RWPE2 (cell line): ENCODE results near the gene NTSR2.

Experiments used
- ATAC-seq: fragments of 200-7000 bp; cut with Tn5 transposase; 3 replicates; pipeline ENCODE4 v1.9.1; 2021; ENCODE audit warnings: low read depth
- DNase-seq: peaks from one replicate; pipeline ENCODE4 v3.0.0-alpha.2; 2020; ENCODE audit warnings: low spot score
- H3K27ac ChIP-seq: fragments of 450-650 bp; 2 replicates; pipeline ENCODE4 v1.5.1; 2017; ENCODE audit warnings: mild to moderate bottlenecking; ENCODE audit not compliant: poor library complexity, severe bottlenecking
- H3K27me3 ChIP-seq: fragments of 250-450 bp; sonication (Bioruptor Pico); 2 replicates; pipeline ENCODE4 v1.5.1; 2021; ENCODE audit warnings: mild to moderate bottlenecking, moderate library complexity; ENCODE audit not compliant: insufficient read depth, poor library complexity, severe bottlenecking
- H3K36me3 ChIP-seq: fragments of 250-450 bp; sonication (Bioruptor Pico); 2 replicates; pipeline ENCODE4 v1.5.1; 2020; ENCODE audit warnings: low read depth, mild to moderate bottlenecking, moderate library complexity
- H3K4me1 ChIP-seq: fragments of 250-450 bp; sonication (Bioruptor Pico); 2 replicates; pipeline ENCODE4 v1.5.1; 2021; ENCODE audit warnings: mild to moderate bottlenecking, moderate library complexity; ENCODE audit not compliant: insufficient read depth, poor library complexity, severe bottlenecking
- H3K4me3 ChIP-seq: fragments of 250-450 bp; sonication (Bioruptor Pico); 2 replicates; pipeline ENCODE4 v1.5.1; 2021; ENCODE audit warnings: mild to moderate bottlenecking, moderate library complexity; ENCODE audit not compliant: severe bottlenecking
- H3K9me3 ChIP-seq: fragments of 250-450 bp; sonication (Bioruptor Pico); 2 replicates; pipeline ENCODE4 v1.5.1; 2021; ENCODE audit warnings: mild to moderate bottlenecking, moderate library complexity; ENCODE audit not compliant: severe bottlenecking
- TF ChIP-seq, protein P1 (sequence below): fragments of 450-650 bp; IDR thresholded peaks from one replicate; pipeline ENCODE4 v1.5.1; 2017; ENCODE audit warnings: mild to moderate bottlenecking, moderate library complexity; ENCODE audit not compliant: poor library complexity, severe bottlenecking

Gene NTSR2

DNA sequence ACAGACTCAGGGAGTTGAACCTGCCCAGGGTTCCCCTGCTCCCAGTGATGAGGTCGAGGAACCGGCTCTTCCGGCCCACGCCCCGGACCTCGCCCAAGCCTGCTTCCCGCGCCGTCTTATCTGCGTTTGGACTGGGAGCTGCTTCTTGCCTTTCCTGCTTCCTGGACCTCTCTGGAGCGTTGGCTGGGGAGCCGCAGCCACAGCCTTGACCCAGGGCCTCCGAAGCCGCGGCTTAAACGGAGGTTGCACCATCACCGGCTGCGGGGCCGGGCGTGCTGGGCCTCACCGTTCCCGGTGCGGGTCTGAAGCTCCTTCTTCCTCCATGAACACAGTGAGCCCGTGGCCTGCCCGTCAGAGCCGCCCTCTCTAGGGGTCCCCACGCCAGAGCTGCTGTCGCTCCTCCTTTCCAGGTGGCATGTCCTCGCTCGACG, 13.3 kb downstream of the NTSR2 start:
- Histone ChIP-seq H3K4me1 (no peaks in the 10 kb centered on the region), H3K27me3 (peaks cover 16% of the 10 kb centered on the region), H3K27ac (no peak overlapping the region), H3K4me3 (no peak overlapping the region), H3K36me3 (no peaks in the 10 kb centered on the region), H3K9me3 (no peaks in the 10 kb centered on the region)
- TF ChIP-seq, protein P1, sequence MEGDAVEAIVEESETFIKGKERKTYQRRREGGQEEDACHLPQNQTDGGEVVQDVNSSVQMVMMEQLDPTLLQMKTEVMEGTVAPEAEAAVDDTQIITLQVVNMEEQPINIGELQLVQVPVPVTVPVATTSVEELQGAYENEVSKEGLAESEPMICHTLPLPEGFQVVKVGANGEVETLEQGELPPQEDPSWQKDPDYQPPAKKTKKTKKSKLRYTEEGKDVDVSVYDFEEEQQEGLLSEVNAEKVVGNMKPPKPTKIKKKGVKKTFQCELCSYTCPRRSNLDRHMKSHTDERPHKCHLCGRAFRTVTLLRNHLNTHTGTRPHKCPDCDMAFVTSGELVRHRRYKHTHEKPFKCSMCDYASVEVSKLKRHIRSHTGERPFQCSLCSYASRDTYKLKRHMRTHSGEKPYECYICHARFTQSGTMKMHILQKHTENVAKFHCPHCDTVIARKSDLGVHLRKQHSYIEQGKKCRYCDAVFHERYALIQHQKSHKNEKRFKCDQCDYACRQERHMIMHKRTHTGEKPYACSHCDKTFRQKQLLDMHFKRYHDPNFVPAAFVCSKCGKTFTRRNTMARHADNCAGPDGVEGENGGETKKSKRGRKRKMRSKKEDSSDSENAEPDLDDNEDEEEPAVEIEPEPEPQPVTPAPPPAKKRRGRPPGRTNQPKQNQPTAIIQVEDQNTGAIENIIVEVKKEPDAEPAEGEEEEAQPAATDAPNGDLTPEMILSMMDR = no peak
- ATAC-seq = no peak; the same call in 2 of the 3 replicates
- DNase-seq = no peak

DNA sequence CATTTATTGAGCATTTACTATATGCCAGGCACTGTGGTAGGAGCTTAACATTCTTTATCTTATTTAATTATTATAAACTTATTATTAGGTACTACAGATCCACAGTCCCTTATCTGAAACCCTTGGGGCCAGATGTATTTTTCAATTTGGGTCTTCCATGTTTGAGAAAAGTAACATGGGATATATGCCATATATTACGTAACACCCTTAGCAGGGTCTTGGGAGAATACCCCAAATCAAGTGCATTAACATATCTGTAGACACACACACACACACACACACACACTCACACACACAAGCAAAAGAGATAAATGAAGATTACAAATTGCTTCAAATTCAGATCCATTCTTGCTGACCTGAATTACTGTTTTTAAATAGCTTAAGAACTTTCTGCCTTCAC, 13.7 kb downstream of the NTSR2 start:
- no peak for ATAC-seq
- no peak for DNase-seq
- Histone ChIP-seq H3K36me3 (no peaks in the 10 kb centered on the region), H3K4me1 (no peaks in the 10 kb centered on the region), H3K9me3 (no peaks in the 10 kb centered on the region), H3K27ac (no peak overlapping the region), H3K27me3 (peaks cover 15% of the 10 kb centered on the region), H3K4me3 (no peak overlapping the region)
- TF ChIP-seq, protein P1 = no peak

DNA sequence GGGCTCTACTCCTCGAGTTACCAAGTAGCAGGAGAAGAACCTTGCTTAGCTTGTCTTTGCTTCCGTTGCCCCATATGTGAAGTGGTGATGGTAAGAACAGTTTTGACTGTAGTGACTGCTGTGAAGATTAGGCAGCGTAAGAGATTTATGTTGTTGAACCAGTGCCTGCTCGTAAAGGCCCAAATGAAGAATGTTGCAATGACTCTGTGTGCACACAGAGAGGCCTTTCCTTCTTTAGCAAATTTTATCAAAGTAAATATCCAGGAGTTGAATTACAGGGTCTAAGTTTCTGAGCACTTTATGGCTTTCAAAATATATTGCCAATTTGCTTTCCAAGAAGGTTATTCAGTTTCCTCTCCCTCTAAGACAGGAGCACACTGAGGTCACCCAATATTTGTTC, 14.5 kb downstream of the NTSR2 start:
- Histone ChIP-seq H3K36me3 (no peaks in the 10 kb centered on the region), H3K27ac (no peak overlapping the region), H3K4me1 (no peaks in the 10 kb centered on the region), H3K9me3 (no peaks in the 10 kb centered on the region), H3K4me3 (no peak overlapping the region), H3K27me3 (peaks cover 9% of the 10 kb centered on the region)
- TF ChIP-seq, protein P1 = no peak
- no peak for ATAC-seq
- DNase-seq = no peak

- Histone ChIP-seq H3K4me1 (no peaks in the 10 kb centered on the region), H3K27ac (no peak overlapping the region), H3K36me3 (no peaks in the 10 kb centered on the region), H3K27me3 (peaks cover 9% of the 10 kb centered on the region), H3K4me3 (no peak overlapping the region), H3K9me3 (no peaks in the 10 kb centered on the region)
- ATAC-seq = no peak
- DNase-seq = no peak
- TF ChIP-seq, protein P1 = no peak
Observed at GRCh38 chr2:11652553-11652952, 17.4 kb downstream of the NTSR2 start.

DNA sequence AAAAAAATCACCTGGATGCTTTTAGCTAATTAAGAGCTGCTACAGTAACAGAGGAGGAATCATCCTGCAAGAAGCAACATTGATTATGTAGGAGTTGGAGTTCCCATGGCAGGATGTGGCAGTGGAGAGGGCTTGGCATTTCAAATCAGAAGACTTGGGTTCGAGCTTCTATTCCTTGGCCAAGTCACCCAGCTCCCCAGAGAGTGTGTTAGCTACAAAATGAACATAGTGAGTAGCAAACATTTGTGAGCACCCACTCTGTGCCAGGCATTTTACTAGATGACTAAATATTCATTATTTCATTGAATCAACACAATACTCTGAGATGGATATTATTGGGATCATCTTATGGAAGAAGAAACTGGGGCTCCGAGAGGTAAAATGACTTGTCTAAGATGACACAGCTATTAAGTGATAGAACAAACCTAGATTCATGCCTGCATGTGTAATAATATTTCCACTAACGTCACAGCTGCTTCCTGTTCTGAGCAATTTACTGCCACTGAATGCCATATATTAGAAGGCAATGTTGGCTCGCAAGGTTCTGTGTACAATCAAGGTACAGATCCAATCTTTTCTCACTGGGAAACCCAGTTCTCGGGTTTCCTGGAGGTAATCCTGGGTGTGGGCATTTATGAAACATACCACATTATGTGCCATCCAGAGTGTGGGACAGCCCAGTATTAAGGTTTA, 18.0 kb downstream of the NTSR2 start:
- TF ChIP-seq, protein P1 = no peak
- H3K4me3 ChIP-seq = no peak overlapping the region
- no peak overlapping the region for H3K27ac ChIP-seq
- H3K36me3 ChIP-seq = no peaks in the 10 kb centered on the region
- ATAC-seq = no peak
- H3K9me3 ChIP-seq = no peaks in the 10 kb centered on the region
- DNase-seq = no peak
- no peaks in the 10 kb centered on the region for H3K4me1 ChIP-seq
- H3K27me3 ChIP-seq = peaks cover 9% of the 10 kb centered on the region
